ENCODE measurements around the gene ERGIC2. TPM values are rescaled to one million over a fixed set of nuclear protein-coding genes. Genes with fewer than 3 reads are reported as not detected.

Gene ERGIC2
- total and polyA plus RNA-seq, 10 of the 15 experiments (the other 5 are each of a cell fraction or from before 2014, with no cell fraction given), result 26.1 to 181 (median 83.9) TPM

- no peak overlapping the region for H3K4me3 ChIP-seq
- TF ChIP-seq CBFB (IDR thresholded peaks at IDR 0.05; ENCODE audit: low read depth) (no peak), MYB (IDR thresholded peaks at IDR 0.05; ENCODE audit: borderline replicate concordance, low read depth, low read length) (no peak), ZZZ3 (IDR thresholded peaks at IDR 0.05; ENCODE audit: control insufficient read depth, insufficient read length, low read depth) (no peak), SIX5 (IDR thresholded peaks at IDR 0.05; ENCODE audit: low read depth, low read length, severe bottlenecking) (no peak), ZNF207 (IDR thresholded peaks at IDR 0.05; ENCODE audit: borderline replicate concordance) (no peak), MYC (IDR thresholded peaks at IDR 0.05; ENCODE audit: insufficient read depth, insufficient read length, insufficient replicate concordance, low read length, severe bottlenecking) (no peak), POLR2AphosphoS5 (IDR thresholded peaks at IDR 0.05; ENCODE audit: low read length) (no peak), PAX8 (IDR thresholded peaks at IDR 0.05) (no peak), TAF1 (IDR thresholded peaks at IDR 0.05; ENCODE audit: borderline replicate concordance, low read depth, low read length) (no peak), EP300 (IDR thresholded peaks at IDR 0.05; ENCODE audit: borderline replicate concordance in 1 of 2, control insufficient read depth in 1 of 2, low read depth in 2 of 2, low read length in 2 of 2) (no peak), IKZF1 (conservative IDR thresholded peaks at IDR 0.05) (no peak), RAD51 (IDR thresholded peaks at IDR 0.05) (no peak), STAT1 (conservative IDR thresholded peaks at IDR 0.05) (no peak), TCF7 (IDR thresholded peaks at IDR 0.05; ENCODE audit: borderline replicate concordance) (no peak), SRF (IDR thresholded peaks at IDR 0.05; ENCODE audit: low read depth in 2 of 2, low read length in 2 of 2) (no peak)
- TF ChIP-seq, protein P1, sequence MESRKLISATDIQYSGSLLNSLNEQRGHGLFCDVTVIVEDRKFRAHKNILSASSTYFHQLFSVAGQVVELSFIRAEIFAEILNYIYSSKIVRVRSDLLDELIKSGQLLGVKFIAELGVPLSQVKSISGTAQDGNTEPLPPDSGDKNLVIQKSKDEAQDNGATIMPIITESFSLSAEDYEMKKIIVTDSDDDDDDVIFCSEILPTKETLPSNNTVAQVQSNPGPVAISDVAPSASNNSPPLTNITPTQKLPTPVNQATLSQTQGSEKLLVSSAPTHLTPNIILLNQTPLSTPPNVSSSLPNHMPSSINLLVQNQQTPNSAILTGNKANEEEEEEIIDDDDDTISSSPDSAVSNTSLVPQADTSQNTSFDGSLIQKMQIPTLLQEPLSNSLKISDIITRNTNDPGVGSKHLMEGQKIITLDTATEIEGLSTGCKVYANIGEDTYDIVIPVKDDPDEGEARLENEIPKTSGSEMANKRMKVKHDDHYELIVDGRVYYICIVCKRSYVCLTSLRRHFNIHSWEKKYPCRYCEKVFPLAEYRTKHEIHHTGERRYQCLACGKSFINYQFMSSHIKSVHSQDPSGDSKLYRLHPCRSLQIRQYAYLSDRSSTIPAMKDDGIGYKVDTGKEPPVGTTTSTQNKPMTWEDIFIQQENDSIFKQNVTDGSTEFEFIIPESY (IDR thresholded peaks at IDR 0.05), result no peak
- TF ChIP-seq, protein P2, sequence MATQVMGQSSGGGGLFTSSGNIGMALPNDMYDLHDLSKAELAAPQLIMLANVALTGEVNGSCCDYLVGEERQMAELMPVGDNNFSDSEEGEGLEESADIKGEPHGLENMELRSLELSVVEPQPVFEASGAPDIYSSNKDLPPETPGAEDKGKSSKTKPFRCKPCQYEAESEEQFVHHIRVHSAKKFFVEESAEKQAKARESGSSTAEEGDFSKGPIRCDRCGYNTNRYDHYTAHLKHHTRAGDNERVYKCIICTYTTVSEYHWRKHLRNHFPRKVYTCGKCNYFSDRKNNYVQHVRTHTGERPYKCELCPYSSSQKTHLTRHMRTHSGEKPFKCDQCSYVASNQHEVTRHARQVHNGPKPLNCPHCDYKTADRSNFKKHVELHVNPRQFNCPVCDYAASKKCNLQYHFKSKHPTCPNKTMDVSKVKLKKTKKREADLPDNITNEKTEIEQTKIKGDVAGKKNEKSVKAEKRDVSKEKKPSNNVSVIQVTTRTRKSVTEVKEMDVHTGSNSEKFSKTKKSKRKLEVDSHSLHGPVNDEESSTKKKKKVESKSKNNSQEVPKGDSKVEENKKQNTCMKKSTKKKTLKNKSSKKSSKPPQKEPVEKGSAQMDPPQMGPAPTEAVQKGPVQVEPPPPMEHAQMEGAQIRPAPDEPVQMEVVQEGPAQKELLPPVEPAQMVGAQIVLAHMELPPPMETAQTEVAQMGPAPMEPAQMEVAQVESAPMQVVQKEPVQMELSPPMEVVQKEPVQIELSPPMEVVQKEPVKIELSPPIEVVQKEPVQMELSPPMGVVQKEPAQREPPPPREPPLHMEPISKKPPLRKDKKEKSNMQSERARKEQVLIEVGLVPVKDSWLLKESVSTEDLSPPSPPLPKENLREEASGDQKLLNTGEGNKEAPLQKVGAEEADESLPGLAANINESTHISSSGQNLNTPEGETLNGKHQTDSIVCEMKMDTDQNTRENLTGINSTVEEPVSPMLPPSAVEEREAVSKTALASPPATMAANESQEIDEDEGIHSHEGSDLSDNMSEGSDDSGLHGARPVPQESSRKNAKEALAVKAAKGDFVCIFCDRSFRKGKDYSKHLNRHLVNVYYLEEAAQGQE (IDR thresholded peaks at IDR 0.05; ENCODE audit: low read depth, low read length), result no peak
- H3K9ac ChIP-seq (ENCODE audit: control insufficient read depth, insufficient read depth, low read length), result no peak overlapping the region
- DNase-seq (ENCODE audit: low read depth, low spot score) (no peak), ATAC-seq (no peak), FAIRE-seq (no peak)
- WGBS (ENCODE audit: insufficient coverage, insufficient replicate concordance, low lambda C conversion rate, missing lambda C conversion rate), result 94% methylated on average over 4 of the region's 4 CpGs
- no peak overlapping the region for H3K4me2 ChIP-seq (ENCODE audit: control insufficient read depth, insufficient read depth)
- H3K27ac ChIP-seq (ENCODE audit: control insufficient read depth, insufficient read depth), result no peak overlapping the region
- no peaks in the 10 kb centered on the region for H3K27me3 ChIP-seq (replicated peaks in 1 of 2; ENCODE audit: control insufficient read depth in 2 of 2, insufficient read depth in 2 of 2, low read length in 1 of 2)
- no peaks in the 10 kb centered on the region for H3K9me3 ChIP-seq (replicated peaks; ENCODE audit: control insufficient read depth, insufficient read depth, low read length)
- SMC1A ChIA-PET (ENCODE audit: uncharacterized antibody, unreplicated experiment), result interaction anchor here (1.4 kb wide), 1 partner anchor 225 kb away, joined by 4 read pairs; no protein-coding TSS in a partner anchor
- RAD21 ChIA-PET (ENCODE audit: unreplicated experiment), result interaction anchor here (0.7 to 1.2 kb wide), 2 partner anchors 158 to 237 kb away, joined by 3 read pairs; no protein-coding TSS in a partner anchor
- no TSS peak for BruUV-seq (replicated peaks)
- no peaks in the 10 kb centered on the region for H3K36me3 ChIP-seq (ENCODE audit: control insufficient read depth in 2 of 2, insufficient read depth in 2 of 2, low read length in 1 of 2)
- no peaks in the 10 kb centered on the region for H3K79me2 ChIP-seq (ENCODE audit: control insufficient read depth, insufficient read depth, low read length)
- intact Hi-C loops (cut with micrococcal nuclease; ENCODE audit: unreplicated experiment), result no loop called here
- in situ Hi-C loops (cut with MboI), result loop anchor here (5.0 kb wide), 1 partner anchor 234 kb away; no protein-coding TSS in a partner anchor
- no peak overlapping the region for H2AFZ ChIP-seq (ENCODE audit: control insufficient read depth, low read depth, low read length)
- H3K4me1 ChIP-seq (ENCODE audit: control insufficient read depth, insufficient read depth, low read length), result no peaks in the 10 kb centered on the region
- CTCF ChIA-PET, result interaction anchor here (0.6 to 1.8 kb wide), 4 partner anchors 68 to 238 kb away, joined by 3 to 5 read pairs (median 4); no protein-coding TSS in a partner anchor
- POLR2A ChIA-PET, result no interaction called here
- no peaks in the 10 kb centered on the region for H4K20me1 ChIP-seq (ENCODE audit: control insufficient read depth, insufficient read depth)
Measured at GRCh38 chr12:29310899-29311298, 70.1 kb downstream of the ERGIC2 start.

Data from GM12878 (cell line).